NCI-H460 (cell line): ENCODE results near the gene KCNE5. TPM values are rescaled to one million over a fixed set of nuclear protein-coding genes. Genes with fewer than 3 reads are reported as not detected.
"Not testable (repeated sequence)": the region's sequence is repeated elsewhere in the genome, so short reads cannot be mapped to it uniquely, and the experiment has no call there.

Experiments
- DNase-seq: peaks from one replicate; pipeline ENCODE4 v3.0.0-alpha.2; 2016; ENCODE audit warnings: low read depth; ENCODE audit errors: extremely low read depth
- small RNA-seq, 2 experiments: library from RNA; depleted of rRNA; stranded (forward); fragments of <200 nt; gene quantifications; one replicate each; pipeline ENCODE3, GENCODE V24; 2014
- total RNA-seq: library from RNA; depleted of rRNA; stranded (reverse); fragments of >200 nt; shearing (Covaris generic); gene quantifications from 2 replicates; pipeline ENCODE4 v1.2.3, GENCODE V29; 2014; rRNA removed

KCNE5 gene
- total RNA-seq, 1 experiment from 2014 or later, result 0.32 TPM

DNA sequence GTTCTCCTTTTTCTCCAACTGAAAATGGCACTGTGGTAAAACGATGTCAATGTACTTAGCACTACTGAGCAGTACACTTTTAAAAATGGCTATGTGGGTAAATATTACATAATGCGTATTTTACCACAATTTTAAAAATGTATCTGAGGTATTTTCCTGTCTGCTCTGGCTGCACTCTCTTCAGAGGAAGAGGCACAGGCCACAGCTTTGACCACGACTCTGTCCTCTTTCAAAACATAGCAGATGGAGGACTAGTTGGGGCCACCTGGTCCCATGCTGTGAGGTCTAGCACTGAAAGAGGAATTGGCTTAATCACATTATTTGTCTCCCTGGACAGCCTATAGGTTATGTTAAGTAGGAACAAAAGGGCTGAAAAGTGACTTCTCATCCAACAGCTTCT, 5.2 kb downstream of the KCNE5 start:
- DNase-seq, result no peak

DNA sequence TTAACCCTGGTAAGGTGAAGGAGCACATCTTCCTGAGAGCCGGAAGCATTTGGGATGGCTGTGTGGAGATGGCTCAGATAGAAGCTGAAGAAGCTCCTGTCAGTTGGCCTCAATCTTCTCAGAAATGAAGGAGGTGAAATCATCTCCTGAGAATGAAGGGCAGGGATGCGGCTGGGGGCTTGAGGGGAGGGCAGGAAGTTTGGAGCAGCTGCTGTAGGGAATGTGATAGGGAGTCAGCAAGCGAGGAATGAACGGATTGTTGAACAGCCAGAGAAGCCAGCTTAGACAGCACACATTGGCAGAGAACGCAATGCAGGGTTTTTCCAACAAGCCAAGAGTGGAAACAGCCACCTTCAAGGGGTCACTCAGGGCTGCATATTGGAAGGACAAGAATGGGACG, 10.0 kb downstream of the KCNE5 start:
- no peak for DNase-seq

DNA sequence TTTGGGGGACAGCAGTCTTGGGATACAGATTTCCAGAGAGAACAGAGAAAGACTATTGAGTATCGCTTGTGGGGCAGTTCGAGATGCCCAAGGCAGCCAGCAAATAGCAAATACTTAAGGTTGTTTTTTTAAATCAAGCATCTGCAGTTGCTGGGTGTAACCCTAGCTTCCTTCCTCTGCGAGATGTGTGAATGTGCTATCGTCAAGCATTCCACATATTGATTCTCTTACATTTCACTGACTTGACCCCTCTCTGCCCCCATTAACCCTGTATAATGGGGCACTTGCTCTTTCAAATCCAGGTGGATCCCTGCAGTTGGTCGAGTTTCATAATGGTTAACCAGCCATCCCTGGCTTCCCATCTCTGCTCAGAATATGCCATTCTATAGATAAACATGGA, 23.5 kb downstream of the KCNE5 start:
- no peak for DNase-seq

DNA sequence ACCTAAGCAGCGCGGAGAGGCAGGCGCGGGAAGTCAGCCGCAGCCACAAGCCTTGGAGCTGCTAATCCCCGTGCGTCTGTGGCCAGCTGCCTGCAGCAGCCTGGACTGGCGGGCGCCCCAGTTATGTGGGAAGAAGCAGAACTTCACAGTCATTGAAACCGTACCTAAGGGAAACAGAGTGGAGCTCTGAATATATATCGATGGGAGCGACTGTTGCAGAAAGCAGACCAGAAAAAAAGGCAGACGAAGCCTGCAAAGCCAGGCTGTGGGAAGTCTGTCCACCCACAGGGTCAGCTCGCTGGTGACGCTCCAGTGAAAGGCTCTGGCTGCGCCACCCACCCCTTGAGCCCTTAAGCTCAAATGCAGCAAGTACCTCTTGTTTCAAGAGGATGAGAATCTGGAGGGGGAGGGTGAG, 24.7 kb downstream of the KCNE5 start:
- no peak for DNase-seq

DNA sequence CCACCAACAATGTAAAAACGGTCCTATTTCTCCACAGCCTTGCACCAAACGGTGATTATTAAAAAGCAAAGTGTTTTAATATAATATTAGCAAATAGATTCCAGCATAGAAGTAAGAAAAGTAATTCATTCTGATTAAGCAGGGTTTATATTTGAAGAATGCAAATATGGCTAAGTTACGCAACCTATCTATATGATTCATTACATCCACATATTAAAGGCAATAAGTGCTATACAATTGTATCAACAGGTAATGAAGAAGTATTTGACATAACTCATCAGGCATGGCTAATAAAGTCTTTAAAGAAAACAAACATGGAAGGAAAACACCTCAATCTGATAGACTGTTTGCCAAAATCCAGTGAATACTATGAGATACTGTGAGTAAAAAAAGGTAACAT, 29.0 kb downstream of the KCNE5 start:
- DNase-seq, result no peak

DNA sequence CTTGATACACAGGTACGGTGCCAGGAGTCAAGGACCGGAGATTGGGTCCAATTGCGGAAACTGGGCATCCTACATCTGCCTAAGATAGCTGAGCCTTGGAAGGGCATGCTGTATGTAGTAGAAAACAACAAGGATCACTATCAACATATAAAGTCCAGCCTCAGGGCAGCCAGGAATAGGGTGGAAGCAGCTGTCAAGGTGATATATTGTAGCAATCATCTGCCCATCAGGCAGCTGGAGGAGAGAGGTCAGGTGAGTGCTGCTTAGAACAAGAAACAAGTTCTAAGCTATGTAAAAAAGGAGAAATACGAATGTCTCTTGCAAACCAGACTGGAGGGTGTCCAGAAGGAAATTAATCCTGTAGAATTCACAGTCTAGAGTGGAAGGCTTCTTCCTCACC, 34.8 kb downstream of the KCNE5 start:
- no peak for DNase-seq

DNA sequence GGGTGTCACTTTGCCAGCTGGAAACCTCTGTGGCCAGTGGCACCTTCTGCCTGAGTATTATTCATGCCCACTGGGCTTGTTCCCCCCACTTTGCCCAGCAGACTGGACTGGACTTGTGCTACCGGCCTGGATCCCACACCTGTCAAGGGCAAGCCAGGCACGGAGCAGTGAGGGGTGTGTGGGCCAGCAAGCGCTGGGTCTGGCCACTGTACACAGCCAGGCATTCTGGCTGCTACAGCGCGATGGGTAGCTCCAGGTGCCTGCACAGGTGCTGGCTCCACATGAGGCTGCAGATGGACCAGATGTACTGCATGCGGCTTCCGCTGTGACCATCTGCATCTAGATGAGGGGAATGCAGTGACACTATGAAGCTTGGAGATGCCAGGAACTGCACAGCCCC, 39.5 kb downstream of the KCNE5 start:
- DNase-seq, result no peak

DNA sequence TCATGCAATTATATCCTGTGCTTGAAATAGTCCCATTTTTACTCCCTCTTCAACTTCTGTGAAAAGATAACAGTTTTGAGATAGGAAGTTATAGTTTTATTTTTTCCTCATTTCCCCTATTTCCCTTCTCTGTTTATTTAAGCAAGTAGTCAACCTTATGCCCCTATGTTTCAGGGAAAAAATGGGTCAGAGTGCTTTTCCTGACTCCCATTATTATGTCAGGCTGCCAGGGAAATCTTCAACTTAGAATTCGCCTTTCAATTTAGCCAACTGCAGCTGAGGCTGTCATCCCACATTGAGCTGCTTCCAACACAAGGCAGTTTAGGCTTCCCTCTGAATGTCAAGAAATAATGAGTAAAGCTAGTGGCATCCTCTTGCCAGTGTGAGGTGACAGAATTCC, 46.1 kb downstream of the KCNE5 start:
- DNase-seq, result no peak

DNA sequence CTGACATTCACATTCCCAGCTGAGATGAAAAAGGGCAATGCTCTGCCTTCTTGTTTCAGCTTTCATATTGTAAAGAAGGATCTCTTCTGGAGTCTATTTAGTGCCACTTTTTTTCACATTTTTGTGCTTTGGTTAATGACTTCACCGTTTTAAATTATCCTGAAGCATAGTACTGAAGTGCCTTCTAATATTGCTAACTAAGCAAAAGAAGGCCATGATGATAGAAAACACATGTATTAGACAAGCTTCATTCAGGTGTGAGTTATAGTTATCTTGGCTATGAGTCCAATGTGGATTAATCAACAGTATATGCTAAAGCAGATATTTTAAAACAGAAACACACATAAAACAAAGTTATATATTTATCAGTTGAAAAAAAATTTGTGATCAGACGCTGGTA, 47.9 kb downstream of the KCNE5 start:
- DNase-seq, result no peak

DNA sequence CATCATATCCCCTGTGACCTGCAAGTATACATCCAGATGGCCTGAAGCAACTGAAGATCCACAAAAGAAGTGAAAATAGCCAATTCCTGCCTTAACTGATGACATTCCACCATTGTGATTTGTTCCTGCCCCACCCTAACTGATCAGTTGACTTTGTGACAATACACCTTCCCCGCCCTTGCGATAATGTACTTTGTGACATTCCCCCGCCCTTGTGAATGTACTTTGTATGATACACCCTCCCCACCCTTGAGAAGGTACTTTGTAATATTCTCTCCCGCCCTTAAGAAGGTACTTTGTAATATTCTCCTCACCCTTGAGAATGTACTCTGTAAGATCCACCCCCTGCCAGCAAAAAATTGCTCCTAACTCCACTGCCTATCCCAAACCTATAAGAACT, 48.9 kb downstream of the KCNE5 start:
- not testable (repeated sequence) for DNase-seq

Small RNA genes lying within 50 kb of the gene (small RNA-seq; reads per million reads assigned to genes)
- gene AL118496.2, result 0 reads per million in 2 experiments

Other genes with a start within 250 kb of the KCNE5 start
- gene GUCY2F, start 143.1 kb downstream of the KCNE5 start, total RNA-seq, result 0.09 TPM in 1 of 2 replicates, not detected in the other
- gene NXT2, start 88.3 kb downstream of the KCNE5 start, total RNA-seq, result 34.1 and 37.6 TPM in 2 replicates
- 58.4 and 64.4 TPM in 2 replicates for gene ACSL4, start 108.1 kb upstream of the KCNE5 start, total RNA-seq